ENCODE data around the gene GNPAT.

GNPAT gene

DNA sequence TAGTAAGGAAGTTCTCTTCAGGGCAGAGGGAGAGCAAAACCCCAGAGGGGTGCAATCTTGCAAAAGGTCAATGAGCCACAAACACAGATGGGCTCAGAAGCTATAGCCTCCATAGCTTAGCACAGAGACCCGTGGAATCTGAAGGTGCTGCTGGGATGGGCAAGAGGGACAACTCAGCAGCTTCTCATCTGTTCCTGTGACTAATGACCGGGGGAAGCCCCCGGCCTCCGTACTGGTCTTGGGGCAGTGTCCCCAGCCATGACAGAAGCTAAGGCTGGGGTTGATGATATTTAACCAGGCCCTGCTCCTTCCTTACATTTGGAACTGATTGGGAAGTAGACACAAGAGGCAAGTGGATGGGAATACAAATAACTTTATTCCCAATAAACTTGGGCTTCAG, 77.6 kb downstream of the GNPAT start:
- DNase-seq = no peak

DNA sequence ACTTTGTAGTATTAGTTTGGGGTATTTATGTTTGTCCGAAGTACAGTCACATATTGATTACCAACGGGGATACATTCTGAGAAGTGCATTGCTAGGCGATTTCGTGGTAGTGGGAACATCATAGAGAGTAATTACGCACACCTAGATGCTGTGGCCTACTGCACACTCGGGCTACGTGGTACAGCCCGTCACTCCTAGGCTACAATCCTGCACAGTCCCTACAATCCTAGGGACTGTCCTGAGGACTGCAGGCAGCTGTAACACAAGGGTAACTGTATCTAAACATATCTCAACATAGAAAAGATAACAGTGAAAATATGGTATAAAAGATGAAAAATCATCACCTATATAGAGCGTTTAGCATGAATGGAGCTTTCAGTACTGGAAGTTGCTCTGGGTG, 78.1 kb downstream of the GNPAT start:
- no peak for DNase-seq

- DNase-seq = no peak
These were observed 82.0 kb downstream of the GNPAT start for GRCh38 chr1:231322880-231323530.

- DNase-seq = no peak
These were observed 83.6 kb downstream of the GNPAT start for GRCh38 chr1:231324660-231325059.

DNA sequence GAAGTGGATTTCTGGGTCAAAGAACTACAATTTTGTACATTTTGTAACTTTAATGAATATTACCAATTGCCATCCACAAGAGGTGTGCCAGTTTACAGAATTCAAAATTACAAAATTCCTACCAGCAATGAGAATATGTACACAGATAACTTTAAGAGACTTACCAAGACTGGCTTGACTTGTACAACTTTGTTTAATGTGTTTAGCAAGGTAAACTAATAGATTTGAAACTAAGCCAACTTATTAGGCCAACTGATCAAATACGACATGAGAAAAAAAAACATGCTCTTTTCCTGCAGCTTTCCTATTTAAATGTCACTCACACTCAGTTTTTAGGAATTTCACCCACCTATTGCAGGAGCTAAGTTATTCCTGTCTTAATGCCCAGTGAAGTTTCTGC, 85.2 kb downstream of the GNPAT start:
- no peak for DNase-seq

Data from NCI-H1092 (cell line).